B cell (primary cell): Measurements from ENCODE around the gene HS1BP3. TPM values are rescaled to one million over a fixed set of nuclear protein-coding genes. Genes with fewer than 3 reads are reported as not detected.

Experiments used
- ATAC-seq: fragments of 200-7000 bp; cut with Tn5 transposase; one replicate; pipeline ENCODE4 v1.10.0; 2021; ENCODE audit warnings: low read depth, mild to moderate bottlenecking, moderate number of reproducible peaks, moderate library complexity
- CTCF ChIA-PET: fragments of 350-600 bp; sonication (Branson Sonifier 250); formaldehyde crosslinking; loops from one replicate; lab custom pipeline; 2021; ENCODE audit warnings: antibody characterized with exemption, inconsistent platforms; lab: Charles Lee
- POLR2A ChIA-PET: fragments of 350-600 bp; sonication (Branson Sonifier 250); formaldehyde crosslinking; loops from one replicate; lab custom pipeline; 2021; ENCODE audit warnings: antibody characterized with exemption; lab: Charles Lee
- DNase-seq: peaks from one replicate; pipeline ENCODE4 v3.0.0; 2013
- H2AFZ ChIP-seq: 2 replicates; pipeline ENCODE4 v1.6.1; 2012; ENCODE audit warnings: mild to moderate bottlenecking, low read depth, low read length; ENCODE audit not compliant: insufficient read depth, poor library complexity, severe bottlenecking
- H3K27ac ChIP-seq, 2 donors: 1 replicate in 1 of 2; 2 replicates in 1 of 2; pipeline ENCODE4 v1.5.1; 2012 to 2013; ENCODE audit warnings: low read length in 2 of 2, mild to moderate bottlenecking in 2 of 2, moderate library complexity in 1 of 2
- H3K27me3 ChIP-seq, 4 experiments: fragments of 200-600 bp in 1 of 4; sonication (generic) in 1 of 4; replicated peaks in 1 of 4; 1 replicate in 2 of 4; 2 replicates in 2 of 4; pipeline versions ENCODE4 v1.6.1 to v1.7.0; 2013 to 2016; ENCODE audit warnings: low read length in 3 of 4, mild to moderate bottlenecking in 2 of 4, mixed read lengths in 1 of 4, moderate library complexity in 1 of 4; ENCODE audit not compliant: insufficient read depth in 4 of 4, control insufficient read depth in 3 of 4; ENCODE audit errors: control extremely low read depth in 1 of 4
- H3K36me3 ChIP-seq, 2 experiments: replicated peaks in 1 of 2; 1 replicate in 1 of 2; 2 replicates in 1 of 2; pipeline versions ENCODE4 v1.6.1 to v1.7.1; 2013; ENCODE audit warnings: low read length in 1 of 2; ENCODE audit not compliant: insufficient read depth in 2 of 2, control insufficient read depth in 1 of 2; ENCODE audit errors: control extremely low read depth in 1 of 2, extremely low read depth in 1 of 2
- H3K4me1 ChIP-seq, 2 donors: fragments of 200-600 bp in 1 of 2; sonication (generic) in 1 of 2; 1 replicate in 1 of 2; 2 replicates in 1 of 2; pipeline versions ENCODE4 v1.5.1 to v1.6.1; 2013 to 2017; ENCODE audit warnings: low read length in 2 of 2; ENCODE audit not compliant: control insufficient read depth in 2 of 2, insufficient read depth in 2 of 2
- H3K4me2 ChIP-seq: replicated peaks from 2 replicates; pipeline ENCODE3; 2012; ENCODE audit warnings: mild to moderate bottlenecking, low read depth, low read length; ENCODE audit not compliant: poor library complexity, severe bottlenecking
- H3K4me3 ChIP-seq, 5 experiments: fragments of 200-600 bp in 1 of 5; sonication (generic) in 1 of 5; 1 replicate in 3 of 5; 2 replicates in 2 of 5; pipeline versions ENCODE4 v1.5.1 to v1.7.0; 2011 to 2016; ENCODE audit warnings: low read length in 4 of 5, mild to moderate bottlenecking in 4 of 5, low read depth in 2 of 5, control low read depth in 1 of 5, moderate library complexity in 1 of 5; ENCODE audit not compliant: insufficient read depth in 1 of 5; ENCODE audit errors: control extremely low read depth in 1 of 5, extremely low read depth in 1 of 5
- H3K79me2 ChIP-seq: fragments of 200-600 bp; sonication (generic); one replicate; pipeline ENCODE4 v1.6.0; 2016; ENCODE audit warnings: low read length; ENCODE audit not compliant: control insufficient read depth, insufficient read depth
- H3K9ac ChIP-seq: fragments of 200-600 bp; sonication (generic); 2 replicates; pipeline ENCODE4 v1.6.1; 2017; ENCODE audit warnings: mild to moderate bottlenecking, low read length, moderate library complexity
- H3K9me3 ChIP-seq, 3 donors: one replicate each; pipeline versions ENCODE4 v1.6.1 to v1.7.1; 2013; ENCODE audit warnings: low read length in 2 of 3; ENCODE audit not compliant: control insufficient read depth in 2 of 3, insufficient read depth in 1 of 3; ENCODE audit errors: control extremely low read depth in 1 of 3
- H4K20me1 ChIP-seq: 2 replicates; pipeline ENCODE4 v1.6.0; 2012; ENCODE audit warnings: mild to moderate bottlenecking, low read length; ENCODE audit not compliant: insufficient read depth, control insufficient read depth, poor library complexity, severe bottlenecking
- H3K27ac Mint-ChIP-seq: one replicate; pipeline ENCODE4 v1.8.0; 2021; ENCODE audit warnings: mixed read lengths
- H3K27me3 Mint-ChIP-seq: one replicate; pipeline ENCODE4 v1.8.0; 2021; ENCODE audit warnings: mixed read lengths
- H3K4me1 Mint-ChIP-seq: one replicate; pipeline ENCODE4 v1.8.0; 2021; ENCODE audit warnings: mixed read lengths
- H3K4me3 Mint-ChIP-seq: one replicate; pipeline ENCODE4 v1.8.0; 2021; ENCODE audit warnings: mixed read lengths
- H3K9me3 Mint-ChIP-seq: one replicate; pipeline ENCODE4 v1.8.0; 2022; ENCODE audit warnings: mixed read lengths; ENCODE audit not compliant: insufficient read depth
- CTCF ChIP-seq: fragments of 200-600 bp; IDR thresholded peaks from one replicate; pipeline ENCODE4 v1.8.0; 2022; ENCODE audit warnings: antibody characterized with exemption, mild to moderate bottlenecking
- EZH2 ChIP-seq: IDR thresholded peaks from 2 replicates; pipeline ENCODE4 v1.6.1; 2012; ENCODE audit warnings: borderline replicate concordance, low read depth, mild to moderate bottlenecking, moderate library complexity, low read length; ENCODE audit not compliant: insufficient read depth, poor library complexity, severe bottlenecking
- WGBS: methylation state at CpG from one replicate; pipeline ENCODE4 v1.1.5; 2013; ENCODE audit warnings: missing lambda C conversion rate; ENCODE audit not compliant: insufficient coverage; 5-methylcytosine and 5-hydroxymethylcytosine counted together
- intact Hi-C: fragments of 100-400 bp; cut with micrococcal nuclease; formaldehyde crosslinking; loops from one replicate; pipeline ENCODE4 v1.10.0; 2022
- polyA plus RNA-seq: library from polyadenylated mRNA; depleted of rRNA; stranded (reverse); fragments of >200 nt; gene quantifications from 2 replicates; pipeline ENCODE4 v1.2.3, GENCODE V29; 2012
- total RNA-seq, 2 donors: library from RNA; stranded (reverse); fragments of 120-200 nt in 1 of 2; gene quantifications; 1 replicate in 1 of 2; 2 replicates in 1 of 2; pipeline versions ENCODE4 v1.2.3 to v1.2.4, GENCODE V29; 2013 to 2022

The HS1BP3 gene
- total and polyA plus RNA-seq, 2 donors (not counting 1 experiment from before 2014, with no cell fraction given) = 27.8 to 28.7 TPM

- no peak overlapping the region for H3K27ac Mint-ChIP-seq
- no peaks in the 10 kb centered on the region for H3K79me2 ChIP-seq
- TF ChIP-seq CTCF (no peak), EZH2 (no peak)
- H4K20me1 ChIP-seq = no peaks in the 10 kb centered on the region
- DNase-seq (no peak), ATAC-seq (no peak)
- ChIA-PET CTCF (no interaction called here), POLR2A (no interaction called here)
- H2AFZ ChIP-seq = no peak overlapping the region
- no peak overlapping the region for H3K27ac ChIP-seq
- no peak overlapping the region for H3K4me3 ChIP-seq
- intact Hi-C loops = no loop called here
- H3K4me1 Mint-ChIP-seq = peaks cover 30% of the 10 kb centered on the region
- 92% methylated on average over 11 of the region's 11 CpGs for WGBS
- H3K36me3 ChIP-seq = peaks cover 0 to 2% of the 10 kb centered on the region in 2 experiments
- H3K9ac ChIP-seq = no peak overlapping the region
- no peaks in the 10 kb centered on the region for H3K9me3 ChIP-seq
- H3K4me3 Mint-ChIP-seq = no peak overlapping the region
- peaks cover 0 to 14% (median 7%) of the 10 kb centered on the region in 4 experiments for H3K27me3 ChIP-seq
- H3K27me3 Mint-ChIP-seq = peaks cover 36% of the 10 kb centered on the region
- no peak overlapping the region for H3K4me2 ChIP-seq
- peaks cover 27 to 31% of the 10 kb centered on the region in 2 donors for H3K4me1 ChIP-seq
- no peaks in the 10 kb centered on the region for H3K9me3 Mint-ChIP-seq
These were observed 60.0 kb downstream of the HS1BP3 start for GRCh38 chr2:20590704-20591515.

DNA sequence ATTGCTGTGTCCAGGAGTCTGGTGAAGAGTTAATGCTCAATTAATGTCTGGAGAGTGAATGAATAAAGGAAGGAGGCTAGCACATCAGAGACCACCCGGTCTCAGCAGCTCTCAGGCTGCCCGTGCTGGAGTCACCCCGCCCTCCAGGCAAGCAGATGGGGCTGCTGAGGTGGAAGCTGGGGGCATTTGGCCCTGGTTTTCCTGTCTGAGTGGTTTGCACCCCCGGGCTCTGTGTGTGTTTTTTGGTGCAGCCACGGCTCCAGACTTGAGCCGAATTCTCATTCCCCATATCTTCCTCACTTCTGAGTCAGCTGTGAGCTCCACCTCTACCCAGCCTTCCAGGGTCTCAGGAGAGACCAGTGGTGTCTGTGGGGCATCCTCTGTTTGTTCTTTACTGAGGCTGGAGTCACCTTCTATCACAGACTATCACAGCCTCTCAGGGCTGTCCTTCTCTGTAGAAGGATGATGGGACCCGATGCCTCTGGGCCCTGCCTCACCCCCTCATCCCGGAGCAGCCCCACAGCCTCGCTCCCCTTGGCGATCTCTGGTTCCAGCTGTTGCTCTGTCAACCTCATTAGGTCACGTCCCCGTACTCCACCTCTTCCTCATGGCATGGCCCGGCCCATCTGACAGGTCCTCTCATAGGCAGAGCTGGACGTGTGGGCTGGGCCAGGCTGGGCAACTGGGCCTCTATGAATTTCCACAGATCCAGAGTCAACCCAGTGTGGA, 60.8 kb downstream of the HS1BP3 start:
- Mint-ChIP-seq H3K4me3 (no peak overlapping the region), H3K27ac (no peak overlapping the region), H3K27me3 (peaks cover 41% of the 10 kb centered on the region), H3K9me3 (no peaks in the 10 kb centered on the region), H3K4me1 (peaks cover 23% of the 10 kb centered on the region)
- ChIA-PET POLR2A (no interaction called here), CTCF (no interaction called here)
- Histone ChIP-seq H3K9ac (no peak overlapping the region), H3K4me3 (no peak overlapping the region), H3K36me3 (peaks cover 0 to 2% of the 10 kb centered on the region in 2 experiments), H2AFZ (no peak overlapping the region), H3K4me1 (peaks cover 19 to 23% of the 10 kb centered on the region in 2 donors), H4K20me1 (no peaks in the 10 kb centered on the region), H3K9me3 (no peaks in the 10 kb centered on the region), H3K4me2 (no peak overlapping the region), H3K27me3 (peaks cover 0 to 14% (median 7%) of the 10 kb centered on the region in 4 experiments), H3K79me2 (no peaks in the 10 kb centered on the region), H3K27ac (no peak overlapping the region)
- no peak for DNase-seq
- WGBS = 86% methylated on average over 12 of the region's 14 CpGs
- TF ChIP-seq EZH2 = no peak
- no peak for ATAC-seq
- intact Hi-C loops = no loop called here
